Bronchial epithelial cell (primary cell): ENCODE measurements around the gene CD180. TPM values are rescaled to one million over a fixed set of nuclear protein-coding genes. Genes with fewer than 3 reads are reported as not detected.

Experiments used
- DNase-seq: peaks from one replicate; pipeline ENCODE4 v3.0.0-alpha.2; 2010; ENCODE audit warnings: low read depth
- FAIRE-seq: peaks from 2 replicates; lab custom pipeline; 2011; peaks lifted over from hg19 to GRCh38; lab: Jason Lieb, UNC
- H3K27me3 ChIP-seq: 2 replicates; pipeline ENCODE4 v1.5.1; 2011; ENCODE audit warnings: low read length; ENCODE audit not compliant: control insufficient read depth, insufficient read depth
- H3K36me3 ChIP-seq: 2 replicates; pipeline ENCODE4 v1.5.1; 2011; ENCODE audit warnings: low read length; ENCODE audit not compliant: control insufficient read depth, insufficient read depth
- H3K4me3 ChIP-seq: 2 replicates; pipeline ENCODE4 v1.5.1; 2011; ENCODE audit warnings: mild to moderate bottlenecking, low read depth, low read length, control low read depth
- total RNA-seq: library from RNA; depleted of rRNA; stranded (reverse); fragments of >200 nt; gene quantifications from 2 replicates; pipeline ENCODE4 v1.2.1, GENCODE V29; 2014
- TF ChIP-seq, protein P1 (sequence below): IDR thresholded peaks from 2 replicates; pipeline ENCODE4 v1.5.1; 2011; ENCODE audit warnings: mild to moderate bottlenecking, moderate library complexity, low read length, control low read depth, inconsistent platforms; ENCODE audit not compliant: insufficient read depth, severe bottlenecking

The CD180 gene
- total RNA-seq, 1 donor from 2014 or later: not detected

DNA sequence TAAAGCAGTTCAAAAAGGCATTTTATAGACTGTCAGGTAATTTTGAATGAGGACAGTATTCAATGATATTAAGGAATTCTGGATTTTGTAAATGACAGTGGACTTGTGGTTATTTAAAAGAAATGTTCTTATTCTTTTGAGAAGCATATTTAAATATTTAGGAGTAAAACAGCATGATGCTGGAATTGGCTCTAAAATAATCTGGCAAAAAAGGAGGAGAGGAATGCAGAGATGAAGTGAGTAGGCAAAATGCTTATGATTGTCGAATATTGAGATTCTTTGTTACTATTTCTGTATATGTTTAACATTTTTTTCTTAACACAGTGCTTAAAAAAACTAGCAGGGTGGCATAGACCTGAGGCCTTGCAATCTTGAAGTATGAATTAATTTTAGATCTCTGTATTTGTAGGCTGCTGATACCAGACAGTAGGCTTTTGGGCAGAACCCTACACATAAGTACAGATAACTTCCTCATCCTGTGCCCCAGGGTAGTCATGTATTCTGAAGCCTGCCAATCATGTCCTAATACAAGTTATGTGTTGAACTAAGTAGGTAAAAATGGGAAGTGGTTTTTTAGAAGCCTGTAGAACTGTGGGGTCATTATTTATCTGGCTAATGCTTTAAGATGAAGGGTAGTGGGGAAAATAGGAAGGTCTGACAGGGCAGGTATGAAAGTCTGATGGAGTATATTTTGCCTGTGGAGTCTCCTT, 9.4 kb downstream of the CD180 start:
- H3K36me3 ChIP-seq: no peaks in the 10 kb centered on the region
- TF ChIP-seq, protein P1, sequence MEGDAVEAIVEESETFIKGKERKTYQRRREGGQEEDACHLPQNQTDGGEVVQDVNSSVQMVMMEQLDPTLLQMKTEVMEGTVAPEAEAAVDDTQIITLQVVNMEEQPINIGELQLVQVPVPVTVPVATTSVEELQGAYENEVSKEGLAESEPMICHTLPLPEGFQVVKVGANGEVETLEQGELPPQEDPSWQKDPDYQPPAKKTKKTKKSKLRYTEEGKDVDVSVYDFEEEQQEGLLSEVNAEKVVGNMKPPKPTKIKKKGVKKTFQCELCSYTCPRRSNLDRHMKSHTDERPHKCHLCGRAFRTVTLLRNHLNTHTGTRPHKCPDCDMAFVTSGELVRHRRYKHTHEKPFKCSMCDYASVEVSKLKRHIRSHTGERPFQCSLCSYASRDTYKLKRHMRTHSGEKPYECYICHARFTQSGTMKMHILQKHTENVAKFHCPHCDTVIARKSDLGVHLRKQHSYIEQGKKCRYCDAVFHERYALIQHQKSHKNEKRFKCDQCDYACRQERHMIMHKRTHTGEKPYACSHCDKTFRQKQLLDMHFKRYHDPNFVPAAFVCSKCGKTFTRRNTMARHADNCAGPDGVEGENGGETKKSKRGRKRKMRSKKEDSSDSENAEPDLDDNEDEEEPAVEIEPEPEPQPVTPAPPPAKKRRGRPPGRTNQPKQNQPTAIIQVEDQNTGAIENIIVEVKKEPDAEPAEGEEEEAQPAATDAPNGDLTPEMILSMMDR: no peak
- H3K27me3 ChIP-seq: no peaks in the 10 kb centered on the region
- DNase-seq (no peak), FAIRE-seq (no peak)
- H3K4me3 ChIP-seq: no peak overlapping the region

DNA sequence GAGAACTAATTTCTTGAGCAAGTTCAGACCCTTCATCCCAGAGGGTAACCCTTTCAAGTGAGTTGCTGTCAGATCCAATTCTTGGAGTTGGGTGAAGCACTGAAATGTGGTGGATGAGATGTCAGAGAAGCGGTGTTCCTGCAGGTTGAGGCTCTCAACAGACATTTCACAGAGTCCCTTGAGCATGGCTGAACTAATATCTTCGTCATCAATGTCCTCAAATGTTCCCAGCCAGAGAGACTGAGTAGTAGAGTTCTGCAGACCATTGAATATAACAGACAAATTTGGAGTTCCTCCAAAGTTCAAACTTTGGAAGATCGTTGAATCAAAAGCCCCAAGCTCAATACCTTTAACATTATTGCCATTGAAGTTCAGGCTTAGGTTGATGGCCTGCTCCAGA, 12.7 kb downstream of the CD180 start:
- no peaks in the 10 kb centered on the region for H3K27me3 ChIP-seq
- no peak for FAIRE-seq
- H3K4me3 ChIP-seq: no peak overlapping the region
- no peaks in the 10 kb centered on the region for H3K36me3 ChIP-seq
- TF ChIP-seq, protein P1: no peak
- DNase-seq: no peak

DNA sequence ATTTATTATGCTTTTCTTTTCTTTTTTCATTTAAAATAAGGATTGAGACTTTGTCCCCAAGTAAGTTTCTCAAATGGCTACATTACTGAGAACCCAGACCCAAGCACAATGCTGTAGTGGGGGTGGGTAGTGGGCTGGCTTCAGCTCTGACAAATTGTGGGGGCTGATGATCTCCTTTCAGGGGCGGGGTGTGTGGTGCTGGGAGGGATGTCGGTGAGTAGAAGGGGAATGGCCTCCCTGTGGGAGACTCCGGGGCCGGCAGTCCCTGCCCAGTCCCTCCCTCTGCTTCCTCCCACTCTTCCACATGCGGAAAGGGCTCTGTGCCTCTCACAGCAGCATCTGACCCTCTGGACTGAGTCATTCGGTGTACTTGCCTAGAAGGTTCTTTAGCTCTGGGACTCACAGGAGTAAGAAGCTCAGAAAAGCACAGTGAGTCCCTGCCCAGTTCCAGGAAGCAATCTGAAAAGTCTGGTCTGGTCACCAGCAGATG, 14.3 kb downstream of the CD180 start:
- no peaks in the 10 kb centered on the region for H3K36me3 ChIP-seq
- peak; percentile 7 for FAIRE-seq
- peak; percentile 70 for DNase-seq
- TF ChIP-seq, protein P1: no peak
- no peaks in the 10 kb centered on the region for H3K27me3 ChIP-seq
- H3K4me3 ChIP-seq: no peak overlapping the region

DNA sequence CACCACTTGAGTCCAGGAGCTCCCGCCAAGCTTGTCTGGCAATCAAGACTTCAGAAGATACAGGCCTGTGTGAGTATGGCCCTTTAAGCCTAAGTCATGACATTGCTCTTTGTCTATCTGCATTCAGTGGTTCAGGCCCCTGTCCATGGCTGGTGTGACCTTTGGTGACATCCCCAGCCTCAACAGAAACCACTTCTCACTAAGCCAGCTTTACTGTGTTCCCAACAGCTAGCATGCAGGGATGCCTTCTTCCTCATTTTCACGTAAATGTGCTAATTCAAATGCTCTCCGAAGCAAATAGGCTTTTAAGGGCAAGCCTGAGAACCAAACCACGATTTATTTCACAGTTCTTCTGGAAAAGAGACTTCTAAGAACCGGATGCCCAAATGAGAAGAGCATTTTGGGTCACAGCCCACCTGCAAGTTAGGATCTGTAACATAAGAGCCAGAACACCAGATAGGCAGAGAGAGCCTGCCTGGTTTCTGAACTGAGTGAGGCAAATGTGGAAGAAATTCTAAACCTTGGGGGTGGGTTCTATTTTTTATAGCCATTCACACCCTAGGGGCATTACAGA, 14.9 kb downstream of the CD180 start:
- H3K27me3 ChIP-seq: no peaks in the 10 kb centered on the region
- TF ChIP-seq, protein P1: no peak

DNA sequence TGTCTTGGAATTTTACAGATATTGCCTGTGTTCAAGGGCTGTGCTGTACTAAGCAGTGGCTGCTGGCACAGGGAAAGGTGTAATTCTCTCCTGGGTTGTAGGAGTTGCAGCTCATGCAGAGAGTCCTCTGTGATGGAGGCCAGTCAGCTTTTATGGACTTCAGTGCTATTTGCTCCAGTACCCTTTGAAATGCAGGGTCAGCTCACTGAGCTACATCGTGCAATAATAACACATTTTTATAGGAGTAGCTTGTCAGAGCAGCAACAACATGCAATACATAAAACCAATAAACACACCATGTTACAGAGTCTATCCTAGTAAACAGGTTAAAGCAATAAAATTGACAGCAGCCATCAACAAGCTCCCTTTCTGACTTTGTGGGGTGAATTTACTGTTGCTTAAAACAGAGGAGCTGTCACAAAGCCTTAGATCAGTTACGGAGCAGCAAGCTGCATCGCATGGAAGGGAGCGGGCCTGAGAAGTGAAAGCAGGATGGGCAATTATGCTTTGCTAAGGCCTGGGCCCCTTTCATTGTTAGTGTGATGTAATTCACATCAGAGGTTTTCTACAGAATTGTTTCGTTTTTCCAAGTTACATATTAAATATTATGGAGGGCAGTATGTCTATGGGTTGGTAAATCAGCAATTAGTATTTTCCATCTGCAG, 16.8 kb downstream of the CD180 start:
- Histone ChIP-seq H3K36me3 (no peaks in the 10 kb centered on the region), H3K4me3 (no peak overlapping the region), H3K27me3 (no peaks in the 10 kb centered on the region)
- no peak for FAIRE-seq
- no peak for DNase-seq
- TF ChIP-seq, protein P1: no peak

More for the DNA sequence above, 14.9 kb downstream of the CD180 start:
- FAIRE-seq (no peak), DNase-seq (no peak)
- H3K4me3 ChIP-seq: no peak overlapping the region
- no peaks in the 10 kb centered on the region for H3K36me3 ChIP-seq
